ENCODE data around the gene BAMBI. TPM values are rescaled to one million over a fixed set of nuclear protein-coding genes. Genes with fewer than 3 reads are reported as not detected.

BAMBI gene
- total and polyA plus RNA-seq, 8 donors, result 7.5 to 150 (median 127) TPM

- DNase-seq, result no peak
- no peak for ATAC-seq
- Histone ChIP-seq H3K27me3 (peaks cover 0 to 13% of the 10 kb centered on the region in 2 donors), H3K9me3 (no peaks in the 10 kb centered on the region), H3K36me3 (no peaks in the 10 kb centered on the region), H3K27ac (no peak overlapping the region), H3K4me3 (no peak overlapping the region), H3K4me1 (no peaks in the 10 kb centered on the region)
- intact Hi-C loops (cut with DNase I), result no loop called here
- no peak for TF ChIP-seq CTCF (IDR thresholded peaks at IDR 0.05)
Observed at GRCh38 chr10:28694530-28694929, 17.2 kb downstream of the BAMBI start.

- Histone ChIP-seq H3K36me3 (no peaks in the 10 kb centered on the region), H3K9me3 (no peaks in the 10 kb centered on the region), H3K4me1 (no peaks in the 10 kb centered on the region), H3K4me3 (no peak overlapping the region), H3K27ac (no peak overlapping the region), H3K27me3 (peaks cover 0 to 11% of the 10 kb centered on the region in 2 donors)
- no peak for TF ChIP-seq CTCF (IDR thresholded peaks at IDR 0.05)
- intact Hi-C loops (cut with DNase I), result no loop called here
- ATAC-seq (no peak), DNase-seq (no peak)
Observed at GRCh38 chr10:28698075-28698474, 20.8 kb downstream of the BAMBI start.

GRCh38 chr10:28704464-28705161 lies 27.3 kb downstream of the BAMBI start:
- Histone ChIP-seq H3K27ac (no peak overlapping the region), H3K27me3 (no peaks in the 10 kb centered on the region), H3K4me1 (no peaks in the 10 kb centered on the region), H3K9me3 (no peaks in the 10 kb centered on the region), H3K36me3 (no peaks in the 10 kb centered on the region), H3K4me3 (no peak overlapping the region)
- ATAC-seq (no peak), DNase-seq (no peak)
- no peak for TF ChIP-seq CTCF (IDR thresholded peaks at IDR 0.05)
- intact Hi-C loops (cut with DNase I), result no loop called here

- H3K4me1 ChIP-seq, result no peaks in the 10 kb centered on the region
- H3K9me3 ChIP-seq, result no peaks in the 10 kb centered on the region
- DNase-seq, result peak in 1 of 4 donors; percentile 50
- H3K36me3 ChIP-seq, result no peaks in the 10 kb centered on the region
- intact Hi-C loops (cut with DNase I), result no loop called here
- TF ChIP-seq CTCF (IDR thresholded peaks at IDR 0.05), result no peak
- no peak overlapping the region for H3K27ac ChIP-seq
- no peak for ATAC-seq
- H3K27me3 ChIP-seq, result no peaks in the 10 kb centered on the region
- no peak overlapping the region for H3K4me3 ChIP-seq
Observed at GRCh38 chr10:28705472-28705871, 28.2 kb downstream of the BAMBI start.

- intact Hi-C loops (cut with DNase I), result no loop called here
- no peaks in the 10 kb centered on the region for H3K9me3 ChIP-seq
- ATAC-seq (no peak), DNase-seq (no peak)
- TF ChIP-seq CTCF (IDR thresholded peaks at IDR 0.05), result no peak
- no peak overlapping the region for H3K27ac ChIP-seq
- no peaks in the 10 kb centered on the region for H3K36me3 ChIP-seq
- no peak overlapping the region for H3K4me3 ChIP-seq
- H3K4me1 ChIP-seq, result no peaks in the 10 kb centered on the region
- no peaks in the 10 kb centered on the region for H3K27me3 ChIP-seq
Observed at GRCh38 chr10:28709001-28709710, 31.8 kb downstream of the BAMBI start.

Data from left lung (tissue), 10 donors.